HG03060 (cell line): ENCODE results near the gene ARHGEF33.

Source experiments
- ATAC-seq: cut with Tn5 transposase; IDR thresholded peaks from one replicate; pipeline ENCODE4 v1.9.1; 2021; ENCODE audit warnings: low read depth, moderate number of reproducible peaks; ENCODE audit not compliant: unreplicated experiment

Gene ARHGEF33

GRCh38 chr2:39007875-39008504, 118.3 kb downstream of the ARHGEF33 start:
- ATAC-seq, result no peak

- ATAC-seq, result no peak
Measured at GRCh38 chr2:39008665-39009064, 119.0 kb downstream of the ARHGEF33 start.

- no peak for ATAC-seq
Measured at GRCh38 chr2:39013871-39014270, 124.2 kb downstream of the ARHGEF33 start.

- ATAC-seq, result no peak
Measured at GRCh38 chr2:39015424-39015823, 125.7 kb downstream of the ARHGEF33 start.

GRCh38 chr2:39017334-39017733, 127.7 kb downstream of the ARHGEF33 start:
- no peak for ATAC-seq

- no peak for ATAC-seq
Measured at GRCh38 chr2:39018638-39019037, 129.0 kb downstream of the ARHGEF33 start.

- ATAC-seq, result no peak
Measured at GRCh38 chr2:39020383-39020782, 130.7 kb downstream of the ARHGEF33 start.

GRCh38 chr2:39022642-39023235, 133.1 kb downstream of the ARHGEF33 start:
- ATAC-seq, result no peak

GRCh38 chr2:39023649-39024048, 134.0 kb downstream of the ARHGEF33 start:
- no peak for ATAC-seq

- no peak for ATAC-seq
Measured at GRCh38 chr2:39024833-39025232, 135.2 kb downstream of the ARHGEF33 start.
